ENCODE data around the gene TMC1. TPM values are rescaled to one million over a fixed set of nuclear protein-coding genes. Genes with fewer than 3 reads are reported as not detected.

Gene TMC1
- total and polyA plus RNA-seq, 2 of the 8 experiments (the other 6 are each of a cell fraction or from before 2014, with no cell fraction given), result 0.95 to 0.98 TPM

DNA sequence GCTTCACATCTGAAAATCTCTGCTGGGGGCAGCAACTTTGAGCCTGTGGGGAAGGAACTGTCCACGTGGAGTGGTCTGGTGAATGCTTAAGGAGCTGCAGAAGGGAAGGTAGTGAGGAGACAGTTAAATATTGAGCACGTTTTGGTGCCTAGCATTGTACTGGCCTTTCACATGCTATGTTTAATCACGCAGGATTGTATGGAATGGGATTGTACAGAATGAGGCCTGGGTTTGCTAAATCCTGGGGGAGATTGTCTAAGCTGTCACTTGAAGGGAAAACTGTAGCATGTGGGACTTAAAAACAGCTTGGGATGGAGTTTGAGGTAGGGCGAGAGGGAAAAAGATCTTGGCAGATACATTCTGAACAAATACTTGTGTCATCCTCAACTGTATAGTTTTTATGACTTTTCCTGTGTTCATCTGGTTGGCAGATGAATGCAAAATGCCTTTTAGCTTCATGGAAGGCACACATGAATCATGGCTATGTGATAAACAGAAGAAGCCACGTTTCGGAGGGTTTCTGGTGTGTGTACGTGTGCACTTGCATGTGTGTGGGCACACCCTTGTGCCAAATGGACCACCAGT lies 106.6 kb downstream of the TMC1 start:
- Histone ChIP-seq H3K9ac (replicated peaks in 1 of 4; ENCODE audit: extremely low read depth in 1 of 4, low read depth in 3 of 4, low read length in 3 of 4) (no peak overlapping the region), H2BK20ac (ENCODE audit: low read length) (peak overlapping the region; percentile 64; the same call in 1 of the 2 replicates), H3K4ac (replicated peaks; ENCODE audit: insufficient read length, low read depth, low read length) (no peak overlapping the region), H2BK5ac (ENCODE audit: low read depth, low read length) (no peak overlapping the region), H3K27ac (ENCODE audit: low read depth, low read length) (no peak overlapping the region), H4K20me1 (replicated peaks in 1 of 2; ENCODE audit: control insufficient read depth in 1 of 2, insufficient read depth in 2 of 2, low read length in 2 of 2) (no peaks in the 10 kb centered on the region), H2BK12ac (ENCODE audit: low read depth, low read length) (peak overlapping the region; percentile 23; the same call in 1 of the 2 replicates), H3K4me2 (ENCODE audit: insufficient read depth in 1 of 2, low read depth in 2 of 2, low read length in 2 of 2) (no peak overlapping the region), H3K4me3 (ENCODE audit: extremely low read depth in 1 of 4, insufficient read depth in 2 of 4, low read depth in 3 of 4, low read length in 4 of 4) (no peak overlapping the region), H3K56ac (replicated peaks; ENCODE audit: insufficient read length, low read depth, low read length) (no peak overlapping the region), H3K9me3 (ENCODE audit: insufficient read depth in 2 of 2, low read depth in 1 of 2, low read length in 1 of 2) (no peaks in the 10 kb centered on the region), H3K23me2 (ENCODE audit: low read depth, low read length) (no peaks in the 10 kb centered on the region), H3K79me2 (ENCODE audit: control insufficient read depth in 1 of 2, insufficient read depth in 2 of 2, low read length in 2 of 2) (no peaks in the 10 kb centered on the region), H4K91ac (replicated peaks; ENCODE audit: insufficient read length, low read length) (peak overlapping the region; percentile 54), H3K27me3 (replicated peaks in 1 of 4; ENCODE audit: control insufficient read depth in 3 of 4, extremely low read depth in 1 of 4, insufficient read depth in 3 of 4, low read length in 3 of 4) (no peaks in the 10 kb centered on the region), H3K4me1 (replicated peaks in 1 of 4; ENCODE audit: control insufficient read depth in 3 of 4, insufficient read depth in 4 of 4, low read length in 3 of 4) (peaks cover 0 to 5% (median 4%) of the 10 kb centered on the region in 4 experiments; a peak in 2 of 7 replicates), H3K36me3 (ENCODE audit: control insufficient read depth in 2 of 4, insufficient read depth in 4 of 4, low read length in 3 of 4) (no peaks in the 10 kb centered on the region; a peak in 1 of 8 replicates), H4K8ac (ENCODE audit: extremely low read depth, insufficient read depth, low read length) (no peak overlapping the region), H2AFZ (ENCODE audit: low read length) (no peak overlapping the region), H4K5ac (ENCODE audit: insufficient read length, low read depth, low read length) (no peak overlapping the region), H3K14ac (ENCODE audit: insufficient read length) (no peak overlapping the region), H3K23ac (ENCODE audit: insufficient read length) (no peak overlapping the region), H3K18ac (ENCODE audit: extremely low read depth, low read length) (0 out of 2 replicates have a peak overlapping the region, but pooled peaks have one; percentile 9), H2AK5ac (ENCODE audit: low read depth, low read length) (no peak overlapping the region), H3K79me1 (ENCODE audit: low read depth, low read length) (no peaks in the 10 kb centered on the region), H2BK120ac (replicated peaks; ENCODE audit: low read depth, low read length) (peak overlapping the region; percentile 61), H2BK15ac (ENCODE audit: low read length) (no peak overlapping the region)
- ChIA-PET CTCF (ENCODE audit: partially characterized antibody) (interaction anchor here (1.7 kb wide), 1 partner anchor 194 kb away, joined by 4 read pairs; no protein-coding TSS in a partner anchor), POLR2A (ENCODE audit: partially characterized antibody) (no interaction called here)
- DNase-seq (ENCODE audit: low read depth in 1 of 2, low spot score in 2 of 2) (no peak), FAIRE-seq (no peak)
- 80% methylated on average over 7 of the region's 7 CpGs; no CpG with 5 or more reads in 1 of the 2 experiments for WGBS, 2 experiments (ENCODE audit: extremely low coverage in 1 of 2, insufficient coverage in 1 of 2, insufficient read length in 1 of 2, insufficient replicate concordance in 2 of 2, low coverage in 1 of 2, low lambda C conversion rate in 2 of 2, missing lambda C conversion rate in 1 of 2)
- TF ChIP-seq KDM1A (IDR thresholded peaks at IDR 0.05; ENCODE audit: borderline replicate concordance, low read length) (no peak), SP4 (IDR thresholded peaks at IDR 0.05; ENCODE audit: low read length) (no peak), SIN3A (conservative IDR thresholded peaks at IDR 0.05 in 1 of 2, IDR thresholded peaks at IDR 0.05 in 1 of 2; ENCODE audit: low read depth in 1 of 2, low read length in 2 of 2) (no peak), RFX5 (IDR thresholded peaks at IDR 0.05; ENCODE audit: borderline replicate concordance, low read depth, low read length) (no peak), POU5F1 (IDR thresholded peaks at IDR 0.05; ENCODE audit: low read depth, low read length) (no peak)

Data from H1 (cell line).